GM12878 (cell line): ENCODE data around the gene TMEM52. TPM values are rescaled to one million over a fixed set of nuclear protein-coding genes. Genes with fewer than 3 reads are reported as not detected.

ENCODE experiments used
- ATAC-seq: fragments of 200-7000 bp; cut with Tn5 transposase; 3 replicates; pipeline ENCODE4 v1.9.1; 2020; ENCODE audit warnings: mild to moderate bottlenecking, moderate library complexity
- BruUV-seq: library from RNA; stranded (reverse); fragments of 400-500 nt; replicated peaks from 2 replicates; lab custom pipeline; 2021; lab: Mats Ljungman, UMichigan
- CTCF ChIA-PET: fragments of 300-600 bp; sonication (Branson Sonifier 250); formaldehyde crosslinking; extraction: SDS; loops from one replicate; lab custom pipeline; 2021; ENCODE audit warnings: inconsistent platforms; lab: Yijun Ruan, JAX
- POLR2A ChIA-PET: fragments of 350-600 bp; formaldehyde crosslinking; extraction: SDS; loops from one replicate; lab custom pipeline; 2021; ENCODE audit warnings: inconsistent platforms; lab: Charles Lee
- RAD21 ChIA-PET: fragments of 300-600 bp; sonication (Branson Sonifier 250); formaldehyde crosslinking; loops from one replicate; lab custom pipeline; 2023; ENCODE audit warnings: antibody characterized with exemption; ENCODE audit not compliant: unreplicated experiment; lab: Charles Lee
- SMC1A ChIA-PET: fragments of 300-600 bp; sonication (Branson Sonifier 250); formaldehyde crosslinking; loops from one replicate; lab custom pipeline; 2023; ENCODE audit not compliant: unreplicated experiment, uncharacterized antibody; lab: Charles Lee
- DNase-seq: peaks from one replicate; pipeline ENCODE4 v3.0.0-alpha.2; 2011; ENCODE audit warnings: low read depth, low spot score
- FAIRE-seq: peaks from 3 replicates; lab custom pipeline; 2011; peaks lifted over from hg19 to GRCh38; lab: Jason Lieb, UNC
- H2AFZ ChIP-seq: 2 replicates; pipeline ENCODE4 v1.6.0; 2011; ENCODE audit warnings: low read depth, low read length, control low read depth; ENCODE audit not compliant: control insufficient read depth
- H3K27ac ChIP-seq: 2 replicates; pipeline ENCODE4 v1.5.1; 2011; ENCODE audit warnings: control low read depth; ENCODE audit not compliant: control insufficient read depth, insufficient read depth
- H3K27me3 ChIP-seq, 2 experiments: replicated peaks in 1 of 2; 2 replicates each; pipeline versions ENCODE4 v1.6.0 to v1.6.1; 2011; ENCODE audit warnings: low read length in 1 of 2; ENCODE audit not compliant: control insufficient read depth in 2 of 2, insufficient read depth in 2 of 2
- H3K36me3 ChIP-seq, 2 experiments: 2 replicates each; pipeline ENCODE4 v1.5.1; 2011; ENCODE audit warnings: low read length in 1 of 2; ENCODE audit not compliant: control insufficient read depth in 2 of 2, insufficient read depth in 2 of 2
- H3K4me1 ChIP-seq: 2 replicates; pipeline ENCODE4 v1.6.1; 2011; ENCODE audit warnings: mild to moderate bottlenecking, low read length, moderate library complexity, mixed read lengths; ENCODE audit not compliant: control insufficient read depth, insufficient read depth
- H3K4me2 ChIP-seq: 2 replicates; pipeline ENCODE4 v1.6.0; 2011; ENCODE audit warnings: control low read depth; ENCODE audit not compliant: control insufficient read depth, insufficient read depth
- H3K4me3 ChIP-seq: fragments of 200-600 bp; sonication (generic); 2 replicates; pipeline ENCODE4 v1.5.1; 2016
- H3K79me2 ChIP-seq: 2 replicates; pipeline ENCODE4 v1.6.0; 2011; ENCODE audit warnings: low read length; ENCODE audit not compliant: control insufficient read depth, insufficient read depth
- H3K9ac ChIP-seq: 2 replicates; pipeline ENCODE4 v1.8.0; 2011; ENCODE audit warnings: low read length, control low read depth, mixed read lengths; ENCODE audit not compliant: control insufficient read depth, insufficient read depth
- H3K9me3 ChIP-seq: replicated peaks from 3 replicates; pipeline ENCODE4 v1.5.1; 2011; ENCODE audit warnings: mild to moderate bottlenecking, low read length; ENCODE audit not compliant: control insufficient read depth, insufficient read depth
- H4K20me1 ChIP-seq: 2 replicates; pipeline ENCODE4 v1.6.0; 2011; ENCODE audit not compliant: control insufficient read depth, insufficient read depth
- BHLHE40 ChIP-seq, 2 experiments: fragments of 450-650 bp in 1 of 2; IDR thresholded peaks; 2 replicates each; pipeline ENCODE4 v1.6.1; 2011 to 2017; ENCODE audit warnings: low read depth in 2 of 2, borderline replicate concordance in 1 of 2, improper control_type of control experiment in 1 of 2, low read length in 1 of 2, mild to moderate bottlenecking in 1 of 2
- ZBTB4 ChIP-seq: fragments of 450-650 bp; formaldehyde crosslinking; IDR thresholded peaks from 2 replicates; pipeline ENCODE4 v1.4.0; 2022; ENCODE audit warnings: mild to moderate bottlenecking, moderate library complexity
- WGBS: methylation state at CpG from one replicate; pipeline ENCODE4 v1.1.6; 2016; ENCODE audit warnings: low lambda C conversion rate; ENCODE audit not compliant: insufficient replicate concordance, insufficient coverage; ENCODE audit errors: missing lambda C conversion rate; 5-methylcytosine and 5-hydroxymethylcytosine counted together
- in situ Hi-C: fragments of 300-500 bp; cut with MboI; formaldehyde crosslinking; loops from 9 replicates; pipeline ENCODE4 v1.14.3; 2018; ENCODE audit warnings: mixed read lengths
- intact Hi-C: fragments of 100-400 bp; cut with micrococcal nuclease; formaldehyde crosslinking; loops from one replicate; pipeline ENCODE4 v1.14.2; 2022; ENCODE audit not compliant: unreplicated experiment
- polyA plus RNA-seq, 11 experiments: library from polyadenylated mRNA; depleted of rRNA in 4 of 11; unstranded in 6 of 11; stranded (reverse) in 5 of 11; fragments of >200 nt; fragmentation: Nextera tagmentation in 4 of 11; fragmentation: Illumina TruSeq in 1 of 11; extraction: Ambion mirVana in 4 of 11; extraction: Trizol in 1 of 11; gene quantifications; 1 replicate in 1 of 11; 2 replicates in 10 of 11; pipeline versions ENCODE4 v1.2.1 to v1.2.3, GENCODE V29; 2011 to 2016; ENCODE audit warnings: inconsistent platforms in 2 of 11, missing spikeins in 2 of 11, low read depth in 1 of 11
- total RNA-seq, 4 experiments: library from RNA; depleted of rRNA in 3 of 4; stranded (reverse); fragments of >200 nt in 3 of 4; fragmentation: Illumina TruSeq in 1 of 4; extraction: Trizol in 1 of 4; gene quantifications; 2 replicates each; pipeline versions ENCODE4 v1.2.1 to v1.2.3, GENCODE V29; 2013 to 2021

TMEM52 gene
- total and polyA plus RNA-seq, 10 of the 15 experiments (the other 5 are each of a cell fraction or from before 2014, with no cell fraction given): 0.17 to 0.33 (median 0.24) TPM; not detected in 7

GRCh38 chr1:1922702-1922955 lies 3.5 kb upstream of the TMEM52 start:
- intact Hi-C loops (no loop called here), in situ Hi-C loops (no loop called here)
- Histone ChIP-seq H3K9me3 (no peaks in the 10 kb centered on the region; the same call in 2 of the 3 replicates), H2AFZ (no peak overlapping the region), H3K4me1 (peaks cover 7% of the 10 kb centered on the region), H3K36me3 (no peaks in the 10 kb centered on the region), H3K27ac (no peak overlapping the region), H3K9ac (no peak overlapping the region), H3K4me3 (no peak overlapping the region), H3K4me2 (no peak overlapping the region), H4K20me1 (no peaks in the 10 kb centered on the region), H3K79me2 (no peaks in the 10 kb centered on the region), H3K27me3 (no peaks in the 10 kb centered on the region)
- no TSS peak for BruUV-seq
- RAD21 ChIA-PET: no interaction called here
- DNase-seq (no peak), FAIRE-seq (no peak), ATAC-seq (no peak)
- CTCF ChIA-PET: no interaction called here
- 19% methylated on average over 6 of the region's 6 CpGs for WGBS
- POLR2A ChIA-PET: no interaction called here
- TF ChIP-seq ZBTB4 (CRISPR knock-in tag) (no peak), BHLHE40 (IDR thresholded peaks at IDR 0.05; ENCODE audit: borderline replicate concordance in 1 of 2, low read depth in 2 of 2, low read length in 1 of 2) (no peak)
- SMC1A ChIA-PET: no interaction called here
